Tibial nerve (tissue), 4 donors: Measurements from ENCODE around the gene TAX1BP1.

ENCODE experiments used
- CTCF ChIP-seq, 5 experiments: fragments of 200-600 bp in 3 of 5; fragments of 450-650 bp in 2 of 5; sonication (generic) in 3 of 5; IDR thresholded peaks; one replicate each; pipeline ENCODE4 v1.5.1; 2016 to 2019; ENCODE audit warnings: antibody characterized with exemption in 5 of 5, mild to moderate bottlenecking in 3 of 5, moderate library complexity in 2 of 5
- EP300 ChIP-seq, 2 donors: sonication (generic); formaldehyde crosslinking; IDR thresholded peaks; one replicate each; pipeline ENCODE4 v1.6.1; 2017; ENCODE audit warnings: antibody characterized with exemption in 2 of 2, mild to moderate bottlenecking in 1 of 2
- POLR2A ChIP-seq, 2 donors: fragments of 450-650 bp; IDR thresholded peaks; one replicate each; pipeline ENCODE4 v1.6.1; 2017; ENCODE audit warnings: antibody characterized with exemption in 2 of 2, mild to moderate bottlenecking in 2 of 2, moderate library complexity in 2 of 2

- TF ChIP-seq CTCF (IDR thresholded peaks at IDR 0.05): peak in 1 of 5 experiments; percentile 8
- TF ChIP-seq POLR2A (IDR thresholded peaks at IDR 0.05): no peak
- TF ChIP-seq EP300 (IDR thresholded peaks at IDR 0.05): no peak
These were observed 16.9 kb upstream of the TAX1BP1 start for GRCh38 chr7:27723085-27723484.
